GM23248 (cell line): Measurements from ENCODE around the gene DCUN1D5. TPM values are rescaled to one million over a fixed set of nuclear protein-coding genes. Genes with fewer than 3 reads are reported as not detected.
A peak's percentile ranks its signal among the peaks of the same experiment; 100 is the strongest.

Experiments
- DNase-seq: peaks from one replicate; pipeline ENCODE4 v3.0.0-alpha.2; 2015
- H2AFZ ChIP-seq: fragments of 200-600 bp; sonication (generic); 2 replicates; pipeline ENCODE4 v1.6.1; 2016; ENCODE audit warnings: antibody characterized with exemption
- H3F3A ChIP-seq: fragments of 200-600 bp; sonication (generic); 2 replicates; pipeline ENCODE4 v1.6.1; 2016; ENCODE audit warnings: mild to moderate bottlenecking, antibody characterized with exemption, mixed run types; ENCODE audit not compliant: insufficient read depth
- H3K27ac ChIP-seq: fragments of 200-600 bp; sonication (generic); 2 replicates; pipeline ENCODE4 v1.5.1; 2016; ENCODE audit warnings: mild to moderate bottlenecking
- H3K27me3 ChIP-seq: fragments of 200-600 bp; sonication (generic); replicated peaks from 2 replicates; pipeline ENCODE4 v1.6.1; 2016; ENCODE audit warnings: mild to moderate bottlenecking; ENCODE audit not compliant: insufficient read depth
- H3K36me3 ChIP-seq: fragments of 200-600 bp; sonication (generic); 2 replicates; pipeline ENCODE4 v1.6.1; 2016; ENCODE audit warnings: low read depth, mild to moderate bottlenecking
- H3K4me1 ChIP-seq: fragments of 200-600 bp; sonication (generic); 2 replicates; pipeline ENCODE4 v1.6.1; 2016; ENCODE audit warnings: mild to moderate bottlenecking; ENCODE audit not compliant: insufficient read depth
- H3K4me2 ChIP-seq: fragments of 200-600 bp; sonication (generic); one replicate; pipeline ENCODE4 v1.6.1; 2016; ENCODE audit warnings: mild to moderate bottlenecking; ENCODE audit not compliant: unreplicated experiment
- H3K4me3 ChIP-seq: fragments of 200-600 bp; sonication (generic); 2 replicates; pipeline ENCODE4 v1.5.1; 2016; ENCODE audit warnings: mild to moderate bottlenecking
- H3K79me2 ChIP-seq: fragments of 200-600 bp; sonication (generic); 2 replicates; pipeline ENCODE4 v1.6.1; 2016; ENCODE audit warnings: mild to moderate bottlenecking; ENCODE audit not compliant: insufficient read depth
- H3K9ac ChIP-seq: fragments of 200-600 bp; sonication (generic); 2 replicates; pipeline ENCODE4 v1.6.1; 2016; ENCODE audit warnings: mild to moderate bottlenecking
- H3K9me2 ChIP-seq: fragments of 200-600 bp; sonication (generic); 2 replicates; pipeline ENCODE4 v1.6.1; 2016; ENCODE audit warnings: mixed run types, mild to moderate bottlenecking, moderate library complexity; ENCODE audit not compliant: insufficient read depth
- H3K9me3 ChIP-seq: fragments of 200-600 bp; sonication (generic); one replicate; pipeline ENCODE4 v1.6.1; 2017; ENCODE audit warnings: low read depth
- H4K20me1 ChIP-seq: fragments of 200-600 bp; sonication (generic); 2 replicates; pipeline ENCODE4 v1.6.0; 2016; ENCODE audit not compliant: insufficient read depth
- EZH2 ChIP-seq: fragments of 200-600 bp; sonication (generic); IDR thresholded peaks from 2 replicates; pipeline ENCODE4 v1.6.1; 2018; ENCODE audit warnings: antibody characterized with exemption, mild to moderate bottlenecking; ENCODE audit not compliant: insufficient read depth, poor library complexity, severe bottlenecking
- EZH2phosphoT487 ChIP-seq: fragments of 200-600 bp; sonication (generic); IDR thresholded peaks from 2 replicates; pipeline ENCODE4 v1.6.1; 2018; ENCODE audit warnings: antibody characterized with exemption, moderate library complexity, mild to moderate bottlenecking, low read depth; ENCODE audit not compliant: insufficient read depth
- WGBS, 2 experiments: methylation state at CpG; one replicate each; pipeline ENCODE4 v1.1.6; 2015 to 2017; ENCODE audit warnings: low lambda C conversion rate in 2 of 2, low coverage in 1 of 2; ENCODE audit errors: missing lambda C conversion rate in 2 of 2; 5-methylcytosine and 5-hydroxymethylcytosine counted together
- in situ Hi-C: fragments of 300-500 bp; cut with MboI; formaldehyde crosslinking; loops from 2 replicates; pipeline ENCODE4 v1.15.0; 2020
- polyA plus RNA-seq: library from polyadenylated mRNA; unstranded; fragments of >200 nt; fragmentation: Nextera tagmentation; extraction: Ambion mirVana; gene quantifications from 2 replicates; pipeline ENCODE4 v1.2.1, GENCODE V29; 2016
- total RNA-seq: library from RNA; depleted of rRNA; stranded (reverse); fragments of >200 nt; shearing (Covaris generic); gene quantifications from 2 replicates; pipeline ENCODE4 v1.2.3, GENCODE V29; 2014

DCUN1D5 gene
- total and polyA plus RNA-seq, 2 experiments from 2014 or later: 73.5 to 76.0 TPM

DNA sequence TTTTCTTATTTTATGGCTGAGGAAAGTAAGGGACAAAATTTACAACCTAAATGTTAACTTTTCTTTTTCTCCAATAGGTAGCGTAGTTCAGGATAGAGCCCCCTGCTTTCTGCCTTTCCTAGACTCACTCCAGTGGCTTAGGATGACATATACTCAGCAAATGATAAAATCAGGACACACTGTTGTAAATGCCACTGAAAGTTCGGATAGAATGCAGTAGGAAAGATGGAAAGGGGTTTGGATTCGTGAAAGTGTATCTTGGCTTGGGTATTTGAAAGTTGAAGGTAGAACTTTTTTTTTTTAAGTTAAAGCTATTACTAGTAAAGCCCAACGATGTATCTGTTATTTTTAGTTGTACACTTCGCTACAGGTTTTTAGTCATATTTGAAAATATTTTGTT is 19.4 kb upstream of the DCUN1D5 start:
- H3K27me3 ChIP-seq: no peaks in the 10 kb centered on the region
- peaks cover 7% of the 10 kb centered on the region; the same call in 1 of the 2 replicates for H3K36me3 ChIP-seq
- H3K9ac ChIP-seq: no peak overlapping the region
- H3F3A ChIP-seq: peaks cover 9% of the 10 kb centered on the region
- H3K9me2 ChIP-seq: no peaks in the 10 kb centered on the region
- H3K27ac ChIP-seq: no peak overlapping the region
- peaks cover 16% of the 10 kb centered on the region for H3K4me1 ChIP-seq
- no peaks in the 10 kb centered on the region for H4K20me1 ChIP-seq
- H3K79me2 ChIP-seq: peaks cover 27% of the 10 kb centered on the region
- no peak overlapping the region for H2AFZ ChIP-seq
- no peaks in the 10 kb centered on the region for H3K9me3 ChIP-seq
- in situ Hi-C loops: no loop called here
- 77 to 79% methylated on average over 5 of the region's 5 CpGs for WGBS, 2 experiments
- no peak for TF ChIP-seq EZH2phosphoT487
- no peak for TF ChIP-seq EZH2
- DNase-seq: no peak
- 0 out of 2 replicates have a peak overlapping the region, but pooled peaks have one; percentile 97 for H3K4me3 ChIP-seq
- H3K4me2 ChIP-seq: peak overlapping the region; percentile 36

DNA sequence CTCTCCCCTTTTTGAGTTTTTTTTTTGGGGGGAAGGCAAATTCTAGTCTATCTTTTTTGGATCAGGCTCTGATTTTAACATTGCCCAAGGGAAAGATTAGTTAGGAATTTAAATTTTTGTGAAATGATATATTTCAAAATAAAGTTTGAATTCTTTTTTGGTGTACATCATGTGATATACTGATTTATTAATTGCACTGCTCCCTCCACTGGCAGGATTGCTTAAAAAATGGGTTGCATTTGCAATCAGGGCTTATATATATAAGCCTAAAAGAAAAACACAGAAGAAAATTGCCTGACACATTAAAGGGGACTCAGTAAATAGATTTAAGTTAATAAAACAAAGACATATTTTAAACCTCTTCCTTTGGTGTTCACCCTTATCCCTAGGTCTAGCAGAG is 18.4 kb upstream of the DCUN1D5 start:
- Histone ChIP-seq H3K4me2 (peak overlapping the region; percentile 97), H3K36me3 (peaks cover 5% of the 10 kb centered on the region; the same call in 1 of the 2 replicates), H3K27ac (peak overlapping the region; percentile 94), H3K9me2 (no peaks in the 10 kb centered on the region), H3K79me2 (peaks cover 27% of the 10 kb centered on the region), H2AFZ (peak overlapping the region; percentile 99), H3K4me1 (peaks cover 16% of the 10 kb centered on the region), H3K9ac (peak overlapping the region; percentile 93), H3K4me3 (peak overlapping the region; percentile 97), H4K20me1 (no peaks in the 10 kb centered on the region), H3K9me3 (no peaks in the 10 kb centered on the region), H3F3A (peaks cover 9% of the 10 kb centered on the region), H3K27me3 (no peaks in the 10 kb centered on the region)
- peak; percentile 80 for DNase-seq
- no peak for TF ChIP-seq EZH2phosphoT487
- TF ChIP-seq EZH2: no peak
- in situ Hi-C loops: no loop called here

DNA sequence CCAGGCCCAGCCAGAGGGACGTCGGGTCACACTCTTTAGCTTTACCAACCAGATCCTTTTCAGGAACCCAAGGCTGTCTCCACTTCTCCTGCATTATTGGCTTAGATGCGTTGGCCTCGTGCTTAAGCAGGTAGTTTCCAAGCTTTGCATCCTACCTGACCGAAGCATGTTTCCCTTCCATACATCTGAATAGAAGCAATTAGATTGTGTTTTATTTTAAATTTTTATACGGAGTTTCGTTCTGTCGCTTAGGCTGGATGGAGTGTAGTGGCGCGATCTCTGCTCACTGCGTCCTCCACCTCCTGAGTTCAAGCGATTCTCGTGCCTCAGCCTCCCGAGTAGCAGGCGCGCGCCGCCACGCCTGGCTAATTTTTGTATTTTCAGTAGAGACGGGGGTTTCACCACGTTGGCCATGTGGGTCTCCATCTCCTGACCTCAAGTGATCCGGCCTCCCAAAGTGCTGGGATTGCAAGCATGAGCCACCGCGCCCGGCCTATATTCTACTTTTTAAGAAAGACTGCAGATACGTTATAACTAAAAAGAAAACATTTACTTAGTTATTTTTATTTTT is 17.9 kb upstream of the DCUN1D5 start:
- peaks cover 16% of the 10 kb centered on the region for H3K4me1 ChIP-seq
- 1 to 2% methylated on average over 26 of the region's 26 CpGs for WGBS, 2 experiments
- peak overlapping the region; percentile 99 for H2AFZ ChIP-seq
- peaks cover 5% of the 10 kb centered on the region; the same call in 1 of the 2 replicates for H3K36me3 ChIP-seq
- H3K4me3 ChIP-seq: peak overlapping the region; percentile 97
- peak overlapping the region; percentile 93 for H3K9ac ChIP-seq
- H3K27ac ChIP-seq: peak overlapping the region; percentile 94
- peaks cover 9% of the 10 kb centered on the region for H3F3A ChIP-seq
- TF ChIP-seq EZH2: no peak
- no peak for TF ChIP-seq EZH2phosphoT487
- peak overlapping the region; percentile 97 for H3K4me2 ChIP-seq
- no peaks in the 10 kb centered on the region for H3K27me3 ChIP-seq
- peaks cover 27% of the 10 kb centered on the region for H3K79me2 ChIP-seq
- H3K9me2 ChIP-seq: no peaks in the 10 kb centered on the region
- H4K20me1 ChIP-seq: no peaks in the 10 kb centered on the region
- DNase-seq: peak; percentile 49
- in situ Hi-C loops: no loop called here
- H3K9me3 ChIP-seq: no peaks in the 10 kb centered on the region

- peak within 1 kb of the TSS; percentile 97 for H3K4me3 ChIP-seq
- H3K4me2 ChIP-seq: peak within 1 kb of the TSS; percentile 97
- peak within 1 kb of the TSS; percentile 93 for H3K9ac ChIP-seq
- peaks cover 27% of the 10 kb centered on the region for H3K79me2 ChIP-seq
- H4K20me1 ChIP-seq: no peaks in the 10 kb centered on the region
- H3F3A ChIP-seq: peaks cover 9% of the 10 kb centered on the region
- DNase-seq: peak; percentile 98
- no peak for TF ChIP-seq EZH2
- no peak for TF ChIP-seq EZH2phosphoT487
- H3K9me2 ChIP-seq: no peaks in the 10 kb centered on the region
- peaks cover 16% of the 10 kb centered on the region for H3K4me1 ChIP-seq
- in situ Hi-C loops: no loop called here
- H3K9me3 ChIP-seq: no peaks in the 10 kb centered on the region
- H3K27me3 ChIP-seq: no peaks in the 10 kb centered on the region
- H3K27ac ChIP-seq: peak within 1 kb of the TSS; percentile 94
- H2AFZ ChIP-seq: peak within 1 kb of the TSS; percentile 99
- peaks cover 4% of the 10 kb centered on the region; the same call in 1 of the 2 replicates for H3K36me3 ChIP-seq
- 2% methylated on average over 53 of the region's 53 CpGs for WGBS, 2 experiments
Observed at GRCh38 chr11:103108933-103109817, 17.2 kb upstream of the DCUN1D5 start, which contains the start of gene DYNC2H1. DYNC2H1 (plus strand) TSS chr11:103109426; CDS start chr11:103109575, 149 bp downstream.
